WTC11 (cell line): ENCODE results near the gene KLF13. TPM values are rescaled to one million over a fixed set of nuclear protein-coding genes. Genes with fewer than 3 reads are reported as not detected.

Experiments used
- ATAC-seq: fragments of 200-7000 bp; cut with Tn5 transposase; 2 replicates; pipeline ENCODE4 v1.10.0; 2021; ENCODE audit warnings: mild to moderate bottlenecking, moderate library complexity
- CTCF ChIA-PET: fragments of 300-600 bp; sonication (Branson Sonifier 250); formaldehyde crosslinking; loops from one replicate; lab custom pipeline; 2021; ENCODE audit warnings: antibody characterized with exemption; lab: Charles Lee
- POLR2A ChIA-PET: fragments of 350-600 bp; sonication (Branson Sonifier 250); formaldehyde crosslinking; loops from one replicate; lab custom pipeline; 2021; ENCODE audit warnings: antibody characterized with exemption; lab: Charles Lee
- DNase-seq: peaks from one replicate; pipeline ENCODE4 v3.0.0; 2021; ENCODE audit warnings: low spot score
- H3K27ac Mint-ChIP-seq: 2 replicates; pipeline ENCODE4 v1.8.0; 2021; ENCODE audit warnings: mixed read lengths
- H3K27me3 Mint-ChIP-seq: 2 replicates; pipeline ENCODE4 v1.8.0; 2021; ENCODE audit warnings: low read depth, mild to moderate bottlenecking, moderate library complexity, mixed read lengths
- H3K36me3 Mint-ChIP-seq: 2 replicates; pipeline ENCODE4 v1.8.0; 2021; ENCODE audit warnings: mixed read lengths
- H3K4me1 Mint-ChIP-seq: 2 replicates; pipeline ENCODE4 v1.8.0; 2022; ENCODE audit warnings: mixed read lengths
- H3K4me3 Mint-ChIP-seq: 2 replicates; pipeline ENCODE4 v1.8.0; 2021; ENCODE audit warnings: mild to moderate bottlenecking, moderate library complexity, mixed read lengths
- H3K9me3 Mint-ChIP-seq: 2 replicates; pipeline ENCODE4 v1.8.0; 2021; ENCODE audit warnings: mixed read lengths
- CBFB ChIP-seq: sonication (generic); formaldehyde crosslinking; IDR thresholded peaks from 2 replicates; pipeline ENCODE4 v1.8.1; 2022; ENCODE audit warnings: mild to moderate bottlenecking, low read depth, missing genetic modification reagents
- CDX4 ChIP-seq: fragments of 250-450 bp; sonication (Bioruptor Pico); IDR thresholded peaks from 2 replicates; pipeline ENCODE4 v1.9.0; 2021; ENCODE audit warnings: moderate library complexity, mild to moderate bottlenecking, inconsistent platforms, borderline replicate concordance
- FOXP1 ChIP-seq: sonication (generic); formaldehyde crosslinking; IDR thresholded peaks from 2 replicates; pipeline ENCODE4 v1.8.0; 2022; ENCODE audit warnings: missing genetic modification reagents, mild to moderate bottlenecking, moderate library complexity, borderline replicate concordance
- GABPB1 ChIP-seq: sonication (generic); formaldehyde crosslinking; IDR thresholded peaks from 2 replicates; pipeline ENCODE4 v1.8.1; 2023; ENCODE audit warnings: mild to moderate bottlenecking, missing genetic modification reagents
- GRHL2 ChIP-seq: fragments of 250-450 bp; sonication (Bioruptor Pico); IDR thresholded peaks from 2 replicates; pipeline ENCODE4 v1.8.0; 2022; ENCODE audit warnings: mild to moderate bottlenecking, moderate library complexity; ENCODE audit not compliant: insufficient replicate concordance, severe bottlenecking
- GTF2I ChIP-seq: fragments of 250-450 bp; sonication (Bioruptor Pico); conservative IDR thresholded peaks from 2 replicates; pipeline ENCODE4 v1.4.0; 2021; ENCODE audit warnings: mild to moderate bottlenecking
- IRF1 ChIP-seq: sonication (generic); formaldehyde crosslinking; IDR thresholded peaks from 2 replicates; pipeline ENCODE4 v1.8.0; 2023; ENCODE audit warnings: missing genetic modification reagents
- KAT7 ChIP-seq: sonication (generic); formaldehyde crosslinking; IDR thresholded peaks from 2 replicates; pipeline ENCODE4 v1.8.1; 2023; ENCODE audit warnings: missing genetic modification reagents, mild to moderate bottlenecking, borderline replicate concordance
- NR3C1 ChIP-seq: sonication (generic); formaldehyde crosslinking; conservative IDR thresholded peaks from 2 replicates; pipeline ENCODE4 v1.8.1; 2023; ENCODE audit warnings: low read depth, mild to moderate bottlenecking, missing genetic modification reagents
- USF1 ChIP-seq: sonication (generic); formaldehyde crosslinking; IDR thresholded peaks from 2 replicates; pipeline ENCODE4 v1.8.0; 2022; ENCODE audit warnings: mild to moderate bottlenecking, missing genetic modification reagents
- ZNF263 ChIP-seq: sonication (generic); formaldehyde crosslinking; IDR thresholded peaks from 2 replicates; pipeline ENCODE4 v1.8.1; 2022; ENCODE audit warnings: low read depth, mild to moderate bottlenecking, moderate library complexity, missing genetic modification reagents
- ZNF317 ChIP-seq: sonication (generic); formaldehyde crosslinking; IDR thresholded peaks from 2 replicates; pipeline ENCODE4 v1.8.1; 2023; ENCODE audit warnings: low read depth, mild to moderate bottlenecking, moderate library complexity, missing genetic modification reagents, borderline replicate concordance
- ZNF396 ChIP-seq: fragments of 250-450 bp; sonication (Bioruptor Pico); IDR thresholded peaks from 2 replicates; pipeline ENCODE4 v1.8.0; 2021; ENCODE audit warnings: mild to moderate bottlenecking, moderate library complexity, borderline replicate concordance
- ZSCAN18 ChIP-seq: fragments of 250-450 bp; sonication (Bioruptor Pico); IDR thresholded peaks from 2 replicates; pipeline ENCODE4 v2.1.2; 2022; ENCODE audit warnings: mild to moderate bottlenecking, moderate library complexity
- total RNA-seq: library from RNA; stranded (reverse); gene quantifications from 3 replicates; pipeline ENCODE4 v1.2.3, GENCODE V29; 2021
- TF ChIP-seq, protein P1 (sequence below): sonication (generic); formaldehyde crosslinking; IDR thresholded peaks from 2 replicates; pipeline ENCODE4 v1.8.1; 2023; ENCODE audit warnings: mild to moderate bottlenecking, missing genetic modification reagents
- TF ChIP-seq, protein P2 (sequence below): sonication (generic); formaldehyde crosslinking; IDR thresholded peaks from 2 replicates; pipeline ENCODE4 v1.8.1; 2023; ENCODE audit warnings: mild to moderate bottlenecking, missing genetic modification reagents, moderate library complexity
- TF ChIP-seq, protein P3 (sequence below): sonication (generic); formaldehyde crosslinking; IDR thresholded peaks from 2 replicates; pipeline ENCODE4 v1.8.0; 2022; ENCODE audit warnings: missing genetic modification reagents

Gene KLF13
- total RNA-seq, 1 experiment from 2014 or later: 38.1 TPM

DNA sequence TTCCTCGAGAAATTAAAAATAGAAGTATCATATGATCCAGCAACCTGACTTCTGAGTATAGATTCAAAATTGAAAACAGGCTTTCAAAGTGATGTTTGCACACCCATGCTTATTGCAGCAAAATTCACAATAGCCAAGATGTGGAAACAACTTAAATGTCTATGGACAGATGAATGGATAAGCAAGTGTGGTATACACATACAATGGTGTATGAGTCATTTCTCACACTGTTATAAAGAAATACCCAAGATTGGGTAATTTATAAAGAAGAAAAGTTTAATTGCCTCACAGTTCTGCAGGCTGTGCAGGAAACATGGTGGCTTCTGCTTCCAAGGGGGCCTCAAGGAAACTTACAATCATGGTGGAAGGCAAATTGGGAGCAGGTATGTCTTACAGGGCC is 100.8 kb downstream of the KLF13 start:
- Mint-ChIP-seq H3K4me1 (peaks cover 2% of the 10 kb centered on the region), H3K27ac (no peak overlapping the region), H3K9me3 (peaks cover 9% of the 10 kb centered on the region), H3K27me3 (no peaks in the 10 kb centered on the region), H3K4me3 (no peak overlapping the region), H3K36me3 (no peaks in the 10 kb centered on the region)
- ATAC-seq (no peak), DNase-seq (no peak)
- CTCF ChIA-PET: interaction anchor here (1.0 kb wide), 1 partner anchor 61 kb away, joined by 3 read pairs; no protein-coding TSS in a partner anchor
- TF ChIP-seq, protein P1, sequence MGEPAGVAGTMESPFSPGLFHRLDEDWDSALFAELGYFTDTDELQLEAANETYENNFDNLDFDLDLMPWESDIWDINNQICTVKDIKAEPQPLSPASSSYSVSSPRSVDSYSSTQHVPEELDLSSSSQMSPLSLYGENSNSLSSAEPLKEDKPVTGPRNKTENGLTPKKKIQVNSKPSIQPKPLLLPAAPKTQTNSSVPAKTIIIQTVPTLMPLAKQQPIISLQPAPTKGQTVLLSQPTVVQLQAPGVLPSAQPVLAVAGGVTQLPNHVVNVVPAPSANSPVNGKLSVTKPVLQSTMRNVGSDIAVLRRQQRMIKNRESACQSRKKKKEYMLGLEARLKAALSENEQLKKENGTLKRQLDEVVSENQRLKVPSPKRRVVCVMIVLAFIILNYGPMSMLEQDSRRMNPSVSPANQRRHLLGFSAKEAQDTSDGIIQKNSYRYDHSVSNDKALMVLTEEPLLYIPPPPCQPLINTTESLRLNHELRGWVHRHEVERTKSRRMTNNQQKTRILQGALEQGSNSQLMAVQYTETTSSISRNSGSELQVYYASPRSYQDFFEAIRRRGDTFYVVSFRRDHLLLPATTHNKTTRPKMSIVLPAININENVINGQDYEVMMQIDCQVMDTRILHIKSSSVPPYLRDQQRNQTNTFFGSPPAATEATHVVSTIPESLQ (CRISPR knock-in tag): no peak
- TF ChIP-seq USF1 (CRISPR knock-in tag): no peak
- no peak for TF ChIP-seq ZNF317 (CRISPR knock-in tag)
- TF ChIP-seq ZSCAN18 (CRISPR knock-in tag): no peak
- TF ChIP-seq, protein P2, sequence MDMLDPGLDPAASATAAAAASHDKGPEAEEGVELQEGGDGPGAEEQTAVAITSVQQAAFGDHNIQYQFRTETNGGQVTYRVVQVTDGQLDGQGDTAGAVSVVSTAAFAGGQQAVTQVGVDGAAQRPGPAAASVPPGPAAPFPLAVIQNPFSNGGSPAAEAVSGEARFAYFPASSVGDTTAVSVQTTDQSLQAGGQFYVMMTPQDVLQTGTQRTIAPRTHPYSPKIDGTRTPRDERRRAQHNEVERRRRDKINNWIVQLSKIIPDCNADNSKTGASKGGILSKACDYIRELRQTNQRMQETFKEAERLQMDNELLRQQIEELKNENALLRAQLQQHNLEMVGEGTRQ (CRISPR knock-in tag): no peak
- no peak for TF ChIP-seq ZNF396 (CRISPR knock-in tag)
- TF ChIP-seq GABPB1: no peak
- no peak for TF ChIP-seq CBFB (CRISPR knock-in tag)
- TF ChIP-seq, protein P3, sequence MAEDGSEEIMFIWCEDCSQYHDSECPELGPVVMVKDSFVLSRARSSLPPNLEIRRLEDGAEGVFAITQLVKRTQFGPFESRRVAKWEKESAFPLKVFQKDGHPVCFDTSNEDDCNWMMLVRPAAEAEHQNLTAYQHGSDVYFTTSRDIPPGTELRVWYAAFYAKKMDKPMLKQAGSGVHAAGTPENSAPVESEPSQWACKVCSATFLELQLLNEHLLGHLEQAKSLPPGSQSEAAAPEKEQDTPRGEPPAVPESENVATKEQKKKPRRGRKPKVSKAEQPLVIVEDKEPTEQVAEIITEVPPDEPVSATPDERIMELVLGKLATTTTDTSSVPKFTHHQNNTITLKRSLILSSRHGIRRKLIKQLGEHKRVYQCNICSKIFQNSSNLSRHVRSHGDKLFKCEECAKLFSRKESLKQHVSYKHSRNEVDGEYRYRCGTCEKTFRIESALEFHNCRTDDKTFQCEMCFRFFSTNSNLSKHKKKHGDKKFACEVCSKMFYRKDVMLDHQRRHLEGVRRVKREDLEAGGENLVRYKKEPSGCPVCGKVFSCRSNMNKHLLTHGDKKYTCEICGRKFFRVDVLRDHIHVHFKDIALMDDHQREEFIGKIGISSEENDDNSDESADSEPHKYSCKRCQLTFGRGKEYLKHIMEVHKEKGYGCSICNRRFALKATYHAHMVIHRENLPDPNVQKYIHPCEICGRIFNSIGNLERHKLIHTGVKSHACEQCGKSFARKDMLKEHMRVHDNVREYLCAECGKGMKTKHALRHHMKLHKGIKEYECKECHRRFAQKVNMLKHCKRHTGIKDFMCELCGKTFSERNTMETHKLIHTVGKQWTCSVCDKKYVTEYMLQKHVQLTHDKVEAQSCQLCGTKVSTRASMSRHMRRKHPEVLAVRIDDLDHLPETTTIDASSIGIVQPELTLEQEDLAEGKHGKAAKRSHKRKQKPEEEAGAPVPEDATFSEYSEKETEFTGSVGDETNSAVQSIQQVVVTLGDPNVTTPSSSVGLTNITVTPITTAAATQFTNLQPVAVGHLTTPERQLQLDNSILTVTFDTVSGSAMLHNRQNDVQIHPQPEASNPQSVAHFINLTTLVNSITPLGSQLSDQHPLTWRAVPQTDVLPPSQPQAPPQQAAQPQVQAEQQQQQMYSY (CRISPR knock-in tag): no peak
- TF ChIP-seq FOXP1 (CRISPR knock-in tag): no peak
- no peak for TF ChIP-seq GTF2I (CRISPR knock-in tag)
- TF ChIP-seq ZNF263 (CRISPR knock-in tag): no peak
- no peak for TF ChIP-seq GRHL2 (CRISPR knock-in tag)
- TF ChIP-seq NR3C1 (CRISPR knock-in tag): no peak
- TF ChIP-seq KAT7 (CRISPR knock-in tag): no peak
- TF ChIP-seq IRF1 (CRISPR knock-in tag): no peak
- no peak for TF ChIP-seq CDX4
- POLR2A ChIA-PET: no interaction called here

Other genes with a start within 250 kb of the KLF13 start
- gene TRPM1, start 225.1 kb upstream of the KLF13 start, total RNA-seq: 0.32 to 1.2 TPM (median 0.77 TPM) in 3 replicates